AG04450 (cell line): ENCODE results near the gene ARID1A. TPM values are rescaled to one million over a fixed set of nuclear protein-coding genes. Genes with fewer than 3 reads are reported as not detected.
A peak's percentile ranks its signal among the peaks of the same experiment; 100 is the strongest.
"Not testable (repeated sequence)": the region's sequence is repeated elsewhere in the genome, so short reads cannot be mapped to it uniquely, and the experiment has no call there.

Experiments used
- CTCF ChIA-PET: fragments of 300-600, 350-600 bp; formaldehyde crosslinking; extraction: SDS; loops from one replicate; lab custom pipeline; 2022; ENCODE audit warnings: antibody characterized with exemption, inconsistent platforms; lab: Charles Lee
- POLR2A ChIA-PET: fragments of 350-600 bp; formaldehyde crosslinking; extraction: SDS; loops from one replicate; lab custom pipeline; 2021; ENCODE audit warnings: antibody characterized with exemption, inconsistent platforms; lab: Yijun Ruan, JAX
- DNase-seq: peaks from one replicate; pipeline ENCODE4 v3.0.0-alpha.2; 2011; ENCODE audit warnings: low read depth, low spot score
- H3K27ac ChIP-seq: one replicate; pipeline ENCODE4 v1.5.1; 2012; ENCODE audit warnings: low read depth, low read length, control low read depth
- H3K27me3 ChIP-seq: one replicate; pipeline ENCODE4 v1.6.0; 2012; ENCODE audit warnings: low read length; ENCODE audit not compliant: control insufficient read depth, insufficient read depth
- H3K4me3 ChIP-seq: 2 replicates; pipeline ENCODE4 v1.5.1; 2011; ENCODE audit warnings: mild to moderate bottlenecking, low read depth, low read length, control low read depth
- H3K9me3 ChIP-seq: 2 replicates; pipeline ENCODE4 v1.5.1; 2012; ENCODE audit warnings: low read length; ENCODE audit not compliant: control insufficient read depth, insufficient read depth
- CTCF ChIP-seq: IDR thresholded peaks from 2 replicates; pipeline ENCODE4 v1.5.1; 2011; ENCODE audit warnings: low read depth, low read length, control low read depth, inconsistent platforms
- polyA minus RNA-seq: library from RNA; depleted of rRNA, polyadenylated mRNA; stranded (reverse); fragments of >200 nt; gene quantifications from 2 replicates; pipeline ENCODE4 v1.2.3, GENCODE V29; 2011; rRNA and poly(A)+ RNA removed
- polyA plus RNA-seq: library from polyadenylated mRNA; depleted of rRNA; stranded (reverse); fragments of >200 nt; gene quantifications from 2 replicates; pipeline ENCODE4 v1.2.3, GENCODE V29; 2011; rRNA removed

Gene ARID1A
- polyA plus RNA-seq (16.4 and 23.8 TPM in 2 replicates), polyA minus RNA-seq (42.4 and 50.5 TPM in 2 replicates)

- Histone ChIP-seq H3K27ac (peak within 1 kb of the TSS; percentile 73), H3K4me3 (peak within 1 kb of the TSS; percentile 79), H3K9me3 (no peaks in the 10 kb centered on the region; the same call in 1 of the 2 replicates), H3K27me3 (no peaks in the 10 kb centered on the region)
- TF ChIP-seq CTCF = peak; percentile 6; the same call in 1 of the 2 replicates
- ChIA-PET POLR2A (no interaction called here), CTCF (interaction anchor here (1.1 kb wide), 1 partner anchor 93 kb away, joined by 4 read pairs; no protein-coding TSS in a partner anchor)
- peak; percentile 96 for DNase-seq
Observed at GRCh38 chr1:26695356-26696118, at the start of gene ARID1A. Gene ARID1A (plus strand): TSS chr1:26696015. CDS start chr1:26696404, 389 bp downstream.

GRCh38 chr1:26664802-26665201 lies 31.0 kb upstream of the ARID1A start:
- Histone ChIP-seq H3K9me3 (no peaks in the 10 kb centered on the region), H3K27ac (no peak overlapping the region), H3K27me3 (no peaks in the 10 kb centered on the region), H3K4me3 (no peak overlapping the region)
- no peak for DNase-seq
- POLR2A ChIA-PET = no interaction called here
- CTCF ChIA-PET = interaction anchor here (0.9 to 1.3 kb wide), 2 partner anchors 66 to 124 kb away, joined by 4 to 5 read pairs; no protein-coding TSS in a partner anchor
- no peak for TF ChIP-seq CTCF

GRCh38 chr1:26666855-26667254 lies 29.0 kb upstream of the ARID1A start:
- H3K9me3 ChIP-seq = no peaks in the 10 kb centered on the region
- H3K27ac ChIP-seq = no peak overlapping the region
- ChIA-PET POLR2A (interaction anchor here (0.7 kb wide), 1 partner anchor 56 kb away, joined by 3 read pairs; no protein-coding TSS in a partner anchor), CTCF (no interaction called here)
- no peaks in the 10 kb centered on the region for H3K27me3 ChIP-seq
- no peak for DNase-seq
- no peak for TF ChIP-seq CTCF
- H3K4me3 ChIP-seq = no peak overlapping the region

- H3K27ac ChIP-seq, H3K4me3 ChIP-seq, H3K27me3 ChIP-seq, CTCF ChIA-PET, DNase-seq, H3K9me3 ChIP-seq: not testable (repeated sequence)
- POLR2A ChIA-PET = interaction anchor here (0.6 kb wide), 1 partner anchor 15 kb away, joined by 3 read pairs; no protein-coding TSS in a partner anchor
Observed at GRCh38 chr1:26668106-26668786, 27.6 kb upstream of the ARID1A start.

- Histone ChIP-seq H3K27ac (no peak overlapping the region), H3K4me3 (peak overlapping the region; percentile 20), H3K9me3 (no peaks in the 10 kb centered on the region), H3K27me3 (no peaks in the 10 kb centered on the region)
- no peak for DNase-seq
- ChIA-PET POLR2A (interaction anchor here (1.6 kb wide), 1 partner anchor 111 kb away, joined by 6 read pairs; the partner anchor contains the start of gene PIGV), CTCF (interaction anchor here (0.6 to 1.4 kb wide), 4 partner anchors 14 to 128 kb away, joined by 3 to 5 read pairs (median 4); no protein-coding TSS in a partner anchor)
- TF ChIP-seq CTCF = peak; percentile 41
Observed at GRCh38 chr1:26677306-26678115, 18.3 kb upstream of the ARID1A start.
